SK-N-SH treated with all-trans-retinoic acid at 6 μM for 48 hours (cell line): ENCODE measurements around the gene SP140.

Experiments
- ATAC-seq: fragments of 200-7000 bp; cut with Tn5 transposase; 3 replicates; pipeline ENCODE4 v1.9.1; 2020; ENCODE audit warnings: mild to moderate bottlenecking, moderate library complexity
- ARNTL ChIP-seq: fragments of 450-650 bp; formaldehyde crosslinking; IDR thresholded peaks from 2 replicates; pipeline ENCODE4 v1.5.0; 2020; ENCODE audit warnings: low read depth, mild to moderate bottlenecking, moderate library complexity, borderline replicate concordance
- BACH2 ChIP-seq: fragments of 250-450 bp; sonication (Bioruptor Pico); IDR thresholded peaks from 2 replicates; pipeline ENCODE4 v1.9.0; 2021; ENCODE audit warnings: mild to moderate bottlenecking, borderline replicate concordance
- CSDC2 ChIP-seq: fragments of 250-450 bp; sonication (Bioruptor Pico); IDR thresholded peaks from 2 replicates; pipeline ENCODE4 v1.5.0; 2020; ENCODE audit warnings: mild to moderate bottlenecking, moderate library complexity
- ESRRG ChIP-seq: fragments of 250-450 bp; sonication (Bioruptor Pico); IDR thresholded peaks from 2 replicates; pipeline ENCODE4 v1.6.1; 2021; ENCODE audit warnings: mild to moderate bottlenecking
- GLIS3 ChIP-seq: fragments of 250-450 bp; sonication (Bioruptor Pico); IDR thresholded peaks from 2 replicates; pipeline ENCODE4 v1.5.0; 2020; ENCODE audit warnings: mild to moderate bottlenecking, moderate library complexity
- OSR1 ChIP-seq: fragments of 250-450 bp; sonication (Bioruptor Pico); IDR thresholded peaks from 2 replicates; pipeline ENCODE4 v1.8.0; 2022; ENCODE audit warnings: moderate library complexity, mild to moderate bottlenecking, inconsistent platforms
- PPARA ChIP-seq: fragments of 250-450 bp; sonication (Bioruptor Pico); IDR thresholded peaks from 2 replicates; pipeline ENCODE4 v1.5.0; 2020; ENCODE audit warnings: mild to moderate bottlenecking, borderline replicate concordance
- RARB ChIP-seq: fragments of 250-450 bp; sonication (Bioruptor Pico); IDR thresholded peaks from 2 replicates; pipeline ENCODE4 v1.8.0; 2021; ENCODE audit warnings: mild to moderate bottlenecking, moderate library complexity
- SNAI2 ChIP-seq: fragments of 250-450 bp; sonication (Bioruptor Pico); IDR thresholded peaks from 2 replicates; pipeline ENCODE4 v1.5.0; 2020; ENCODE audit warnings: mild to moderate bottlenecking, moderate library complexity
- TCF4 ChIP-seq: fragments of 250-450 bp; sonication (Bioruptor Pico); IDR thresholded peaks from 2 replicates; pipeline ENCODE4 v1.8.0; 2021; ENCODE audit warnings: mild to moderate bottlenecking, moderate library complexity, borderline replicate concordance
- TOX ChIP-seq: fragments of 250-450 bp; sonication (Bioruptor Pico); IDR thresholded peaks from 2 replicates; pipeline ENCODE4 v1.8.0; 2021; ENCODE audit warnings: mild to moderate bottlenecking, moderate library complexity, borderline replicate concordance
- ZC3H10 ChIP-seq: fragments of 250-450 bp; sonication (Bioruptor Pico); IDR thresholded peaks from 2 replicates; pipeline ENCODE4 v1.5.1; 2021; ENCODE audit warnings: mild to moderate bottlenecking, moderate library complexity
- ZFP3 ChIP-seq: fragments of 250-450 bp; sonication (Bioruptor Pico); IDR thresholded peaks from 2 replicates; pipeline ENCODE4 v1.5.0; 2020; ENCODE audit warnings: mild to moderate bottlenecking, moderate library complexity
- ZFP30 ChIP-seq: fragments of 450-650 bp; formaldehyde crosslinking; IDR thresholded peaks from 2 replicates; pipeline ENCODE4 v1.5.0; 2022; ENCODE audit warnings: mild to moderate bottlenecking, moderate library complexity
- ZNF70 ChIP-seq: fragments of 450-650 bp; formaldehyde crosslinking; IDR thresholded peaks from 2 replicates; pipeline ENCODE4 v1.5.0; 2020; ENCODE audit warnings: mild to moderate bottlenecking, moderate library complexity
- ZNF8 ChIP-seq: fragments of 450-650 bp; formaldehyde crosslinking; IDR thresholded peaks from 2 replicates; pipeline ENCODE4 v1.5.0; 2020; ENCODE audit warnings: mild to moderate bottlenecking, moderate library complexity
- TF ChIP-seq, protein P1 (sequence below): fragments of 250-450 bp; sonication (Bioruptor Pico); IDR thresholded peaks from 2 replicates; pipeline ENCODE4 v1.8.0; 2021; ENCODE audit warnings: low read depth, mild to moderate bottlenecking, moderate library complexity, borderline replicate concordance
- TF ChIP-seq, protein P2 (sequence below): fragments of 250-450 bp; sonication (Bioruptor Pico); IDR thresholded peaks from 2 replicates; pipeline ENCODE4 v1.5.1; 2021; ENCODE audit warnings: mild to moderate bottlenecking, moderate library complexity
- TF ChIP-seq, protein P3 (sequence below): fragments of 250-450 bp; sonication (Bioruptor Pico); IDR thresholded peaks from 2 replicates; pipeline ENCODE4 v1.5.1; 2020; ENCODE audit warnings: low read depth, mild to moderate bottlenecking, moderate library complexity
- TF ChIP-seq, protein P4 (sequence below): fragments of 250-450 bp; sonication (Bioruptor Pico); IDR thresholded peaks from 2 replicates; pipeline ENCODE4 v1.8.0; 2020; ENCODE audit warnings: mild to moderate bottlenecking, moderate library complexity, borderline replicate concordance
- TF ChIP-seq, protein P5 (sequence below): fragments of 250-450 bp; sonication (Bioruptor Pico); IDR thresholded peaks from 2 replicates; pipeline ENCODE4 v1.5.0; 2020; ENCODE audit warnings: mild to moderate bottlenecking, moderate library complexity

Gene SP140

DNA sequence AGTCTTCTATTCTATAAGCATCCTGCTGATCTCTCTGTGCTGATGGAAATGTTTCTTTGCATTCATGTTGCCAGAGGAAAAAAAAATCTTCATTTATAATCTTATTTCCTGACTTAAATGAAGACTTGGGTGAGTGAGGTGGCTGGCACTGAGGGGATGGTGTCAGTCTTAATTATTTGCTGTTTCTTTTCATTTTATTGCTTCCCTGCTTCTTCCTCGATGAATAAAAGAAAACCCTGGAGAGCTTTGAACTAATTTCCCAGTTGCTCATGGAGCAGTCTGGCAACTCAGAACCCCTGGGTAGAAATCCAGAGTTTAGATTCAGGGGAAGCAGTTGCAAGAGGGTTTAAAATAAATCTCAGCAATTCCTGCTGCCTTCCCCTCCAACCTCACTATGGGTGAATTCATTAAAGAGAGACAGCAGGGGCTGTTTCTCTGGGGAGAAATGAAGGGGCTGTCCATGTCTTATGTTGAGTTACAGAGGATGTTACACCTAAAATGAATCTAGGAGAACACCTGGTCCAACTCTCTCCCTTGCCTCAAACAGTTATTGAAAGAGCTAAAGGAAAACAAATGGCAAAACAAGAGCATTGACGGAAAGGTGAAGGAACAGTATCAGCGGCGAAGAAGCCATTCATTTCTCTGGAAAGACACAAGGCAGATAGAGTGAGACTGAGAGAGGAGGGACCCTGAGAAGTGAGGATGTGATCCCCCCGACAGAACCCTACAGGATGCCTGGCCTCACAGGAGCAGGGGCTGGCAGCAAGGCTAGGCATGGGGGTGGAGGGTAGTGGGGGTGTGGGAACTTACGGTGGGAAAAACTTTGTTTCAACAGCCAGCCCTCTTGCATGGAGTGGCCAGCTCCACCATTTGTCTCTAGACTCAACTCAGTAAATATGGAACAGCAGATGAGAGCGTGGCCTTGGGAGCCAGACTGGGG, 46.7 kb upstream of the SP140 start:
- no peak for ATAC-seq
- TF ChIP-seq ZNF70 (CRISPR knock-in tag) (no peak), SNAI2 (CRISPR knock-in tag) (no peak), GLIS3 (CRISPR knock-in tag) (no peak), ZNF8 (no peak), CSDC2 (no peak), TOX (CRISPR knock-in tag) (no peak), ZFP30 (no peak), PPARA (CRISPR knock-in tag) (no peak), ARNTL (no peak), BACH2 (CRISPR knock-in tag) (no peak), TCF4 (CRISPR knock-in tag) (no peak), OSR1 (CRISPR knock-in tag) (no peak), RARB (CRISPR knock-in tag) (no peak)
- TF ChIP-seq, protein P1, sequence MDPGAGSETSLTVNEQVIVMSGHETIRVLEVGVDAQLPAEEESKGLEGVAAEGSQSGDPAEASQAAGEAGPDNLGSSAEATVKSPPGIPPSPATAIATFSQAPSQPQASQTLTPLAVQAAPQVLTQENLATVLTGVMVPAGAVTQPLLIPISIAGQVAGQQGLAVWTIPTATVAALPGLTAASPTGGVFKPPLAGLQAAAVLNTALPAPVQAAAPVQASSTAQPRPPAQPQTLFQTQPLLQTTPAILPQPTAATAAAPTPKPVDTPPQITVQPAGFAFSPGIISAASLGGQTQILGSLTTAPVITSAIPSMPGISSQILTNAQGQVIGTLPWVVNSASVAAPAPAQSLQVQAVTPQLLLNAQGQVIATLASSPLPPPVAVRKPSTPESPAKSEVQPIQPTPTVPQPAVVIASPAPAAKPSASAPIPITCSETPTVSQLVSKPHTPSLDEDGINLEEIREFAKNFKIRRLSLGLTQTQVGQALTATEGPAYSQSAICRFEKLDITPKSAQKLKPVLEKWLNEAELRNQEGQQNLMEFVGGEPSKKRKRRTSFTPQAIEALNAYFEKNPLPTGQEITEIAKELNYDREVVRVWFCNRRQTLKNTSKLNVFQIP (CRISPR knock-in tag) = no peak
- TF ChIP-seq, protein P2, sequence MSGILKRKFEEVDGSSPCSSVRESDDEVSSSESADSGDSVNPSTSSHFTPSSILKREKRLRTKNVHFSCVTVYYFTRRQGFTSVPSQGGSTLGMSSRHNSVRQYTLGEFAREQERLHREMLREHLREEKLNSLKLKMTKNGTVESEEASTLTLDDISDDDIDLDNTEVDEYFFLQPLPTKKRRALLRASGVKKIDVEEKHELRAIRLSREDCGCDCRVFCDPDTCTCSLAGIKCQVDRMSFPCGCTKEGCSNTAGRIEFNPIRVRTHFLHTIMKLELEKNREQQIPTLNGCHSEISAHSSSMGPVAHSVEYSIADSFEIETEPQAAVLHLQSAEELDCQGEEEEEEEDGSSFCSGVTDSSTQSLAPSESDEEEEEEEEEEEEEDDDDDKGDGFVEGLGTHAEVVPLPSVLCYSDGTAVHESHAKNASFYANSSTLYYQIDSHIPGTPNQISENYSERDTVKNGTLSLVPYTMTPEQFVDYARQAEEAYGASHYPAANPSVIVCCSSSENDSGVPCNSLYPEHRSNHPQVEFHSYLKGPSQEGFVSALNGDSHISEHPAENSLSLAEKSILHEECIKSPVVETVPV (CRISPR knock-in tag) = no peak
- TF ChIP-seq, protein P3, sequence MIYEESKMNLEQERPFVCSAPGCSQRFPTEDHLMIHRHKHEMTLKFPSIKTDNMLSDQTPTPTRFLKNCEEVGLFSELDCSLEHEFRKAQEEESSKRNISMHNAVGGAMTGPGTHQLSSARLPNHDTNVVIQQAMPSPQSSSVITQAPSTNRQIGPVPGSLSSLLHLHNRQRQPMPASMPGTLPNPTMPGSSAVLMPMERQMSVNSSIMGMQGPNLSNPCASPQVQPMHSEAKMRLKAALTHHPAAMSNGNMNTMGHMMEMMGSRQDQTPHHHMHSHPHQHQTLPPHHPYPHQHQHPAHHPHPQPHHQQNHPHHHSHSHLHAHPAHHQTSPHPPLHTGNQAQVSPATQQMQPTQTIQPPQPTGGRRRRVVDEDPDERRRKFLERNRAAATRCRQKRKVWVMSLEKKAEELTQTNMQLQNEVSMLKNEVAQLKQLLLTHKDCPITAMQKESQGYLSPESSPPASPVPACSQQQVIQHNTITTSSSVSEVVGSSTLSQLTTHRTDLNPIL = no peak
- TF ChIP-seq, protein P4, sequence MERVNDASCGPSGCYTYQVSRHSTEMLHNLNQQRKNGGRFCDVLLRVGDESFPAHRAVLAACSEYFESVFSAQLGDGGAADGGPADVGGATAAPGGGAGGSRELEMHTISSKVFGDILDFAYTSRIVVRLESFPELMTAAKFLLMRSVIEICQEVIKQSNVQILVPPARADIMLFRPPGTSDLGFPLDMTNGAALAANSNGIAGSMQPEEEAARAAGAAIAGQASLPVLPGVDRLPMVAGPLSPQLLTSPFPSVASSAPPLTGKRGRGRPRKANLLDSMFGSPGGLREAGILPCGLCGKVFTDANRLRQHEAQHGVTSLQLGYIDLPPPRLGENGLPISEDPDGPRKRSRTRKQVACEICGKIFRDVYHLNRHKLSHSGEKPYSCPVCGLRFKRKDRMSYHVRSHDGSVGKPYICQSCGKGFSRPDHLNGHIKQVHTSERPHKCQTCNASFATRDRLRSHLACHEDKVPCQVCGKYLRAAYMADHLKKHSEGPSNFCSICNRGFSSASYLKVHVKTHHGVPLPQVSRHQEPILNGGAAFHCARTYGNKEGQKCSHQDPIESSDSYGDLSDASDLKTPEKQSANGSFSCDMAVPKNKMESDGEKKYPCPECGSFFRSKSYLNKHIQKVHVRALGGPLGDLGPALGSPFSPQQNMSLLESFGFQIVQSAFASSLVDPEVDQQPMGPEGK = no peak
- TF ChIP-seq, all 23 proteins: peak for 0

DNA sequence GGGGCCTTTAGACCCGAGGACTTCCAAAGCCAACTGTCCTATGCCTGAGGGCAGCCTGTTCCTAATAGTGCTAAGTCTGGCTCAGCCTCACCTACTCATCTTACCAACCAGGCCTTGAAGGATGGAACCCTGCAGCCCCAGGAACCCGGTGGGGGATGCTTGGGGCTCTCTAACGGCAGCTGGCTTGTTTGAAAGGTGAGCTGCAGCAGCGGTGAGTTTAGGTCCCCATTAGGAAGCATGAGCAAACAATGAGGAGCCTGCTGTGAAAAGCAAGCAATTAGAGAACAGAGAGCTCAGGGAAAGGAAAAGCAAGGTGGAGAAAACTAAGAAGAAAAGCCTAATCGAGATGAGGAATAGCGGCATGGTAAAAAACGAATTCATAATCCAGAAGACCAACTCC, 45.6 kb upstream of the SP140 start:
- TF ChIP-seq ESRRG = no peak
- TF ChIP-seq SNAI2 (CRISPR knock-in tag) = no peak
- TF ChIP-seq, protein P1 (CRISPR knock-in tag) = no peak
- no peak for TF ChIP-seq ZFP30
- TF ChIP-seq OSR1 (CRISPR knock-in tag) = no peak
- no peak for TF ChIP-seq CSDC2
- no peak for TF ChIP-seq BACH2 (CRISPR knock-in tag)
- no peak for TF ChIP-seq TCF4 (CRISPR knock-in tag)
- TF ChIP-seq TOX (CRISPR knock-in tag) = no peak
- no peak for TF ChIP-seq GLIS3 (CRISPR knock-in tag)
- TF ChIP-seq ARNTL = no peak
- TF ChIP-seq PPARA (CRISPR knock-in tag) = no peak
- TF ChIP-seq, protein P2 (CRISPR knock-in tag) = no peak
- no peak for ATAC-seq

DNA sequence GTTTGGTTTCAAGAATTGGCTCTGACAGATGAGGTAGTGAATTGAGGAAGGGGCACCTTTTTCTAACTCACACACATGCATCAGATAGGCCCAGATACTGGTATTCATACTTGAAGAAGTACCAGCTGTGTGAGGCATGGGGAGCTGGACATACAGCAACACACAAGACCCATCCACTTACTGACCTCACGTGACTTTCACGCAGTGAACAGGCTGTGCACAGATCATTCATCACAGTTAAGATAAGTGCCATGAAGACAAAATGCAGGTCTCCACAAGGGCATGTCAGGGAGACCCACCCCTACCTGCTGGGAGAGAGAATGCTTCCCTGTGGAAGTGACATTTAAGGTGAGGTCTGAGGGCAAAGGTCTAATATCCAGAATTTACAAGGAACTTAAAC, 44.3 kb upstream of the SP140 start:
- ATAC-seq = no peak
- TF ChIP-seq ZFP30 (no peak), TOX (CRISPR knock-in tag) (no peak), BACH2 (CRISPR knock-in tag) (no peak), SNAI2 (CRISPR knock-in tag) (no peak), ZFP3 (CRISPR knock-in tag) (no peak), ZNF70 (CRISPR knock-in tag) (no peak), GLIS3 (CRISPR knock-in tag) (no peak), ZC3H10 (no peak), PPARA (CRISPR knock-in tag) (no peak)
- TF ChIP-seq, protein P4 = no peak
- TF ChIP-seq, protein P5, sequence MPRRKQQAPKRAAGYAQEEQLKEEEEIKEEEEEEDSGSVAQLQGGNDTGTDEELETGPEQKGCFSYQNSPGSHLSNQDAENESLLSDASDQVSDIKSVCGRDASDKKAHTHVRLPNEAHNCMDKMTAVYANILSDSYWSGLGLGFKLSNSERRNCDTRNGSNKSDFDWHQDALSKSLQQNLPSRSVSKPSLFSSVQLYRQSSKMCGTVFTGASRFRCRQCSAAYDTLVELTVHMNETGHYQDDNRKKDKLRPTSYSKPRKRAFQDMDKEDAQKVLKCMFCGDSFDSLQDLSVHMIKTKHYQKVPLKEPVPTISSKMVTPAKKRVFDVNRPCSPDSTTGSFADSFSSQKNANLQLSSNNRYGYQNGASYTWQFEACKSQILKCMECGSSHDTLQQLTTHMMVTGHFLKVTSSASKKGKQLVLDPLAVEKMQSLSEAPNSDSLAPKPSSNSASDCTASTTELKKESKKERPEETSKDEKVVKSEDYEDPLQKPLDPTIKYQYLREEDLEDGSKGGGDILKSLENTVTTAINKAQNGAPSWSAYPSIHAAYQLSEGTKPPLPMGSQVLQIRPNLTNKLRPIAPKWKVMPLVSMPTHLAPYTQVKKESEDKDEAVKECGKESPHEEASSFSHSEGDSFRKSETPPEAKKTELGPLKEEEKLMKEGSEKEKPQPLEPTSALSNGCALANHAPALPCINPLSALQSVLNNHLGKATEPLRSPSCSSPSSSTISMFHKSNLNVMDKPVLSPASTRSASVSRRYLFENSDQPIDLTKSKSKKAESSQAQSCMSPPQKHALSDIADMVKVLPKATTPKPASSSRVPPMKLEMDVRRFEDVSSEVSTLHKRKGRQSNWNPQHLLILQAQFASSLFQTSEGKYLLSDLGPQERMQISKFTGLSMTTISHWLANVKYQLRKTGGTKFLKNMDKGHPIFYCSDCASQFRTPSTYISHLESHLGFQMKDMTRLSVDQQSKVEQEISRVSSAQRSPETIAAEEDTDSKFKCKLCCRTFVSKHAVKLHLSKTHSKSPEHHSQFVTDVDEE (CRISPR knock-in tag) = no peak
